HEK293T (cell line): Measurements from ENCODE around the gene SGSM2.

ENCODE experiments used
- CTCF ChIA-PET: fragments of 350-600 bp; formaldehyde crosslinking; extraction: SDS; loops from one replicate; lab custom pipeline; 2021; ENCODE audit warnings: antibody characterized with exemption, inconsistent platforms; lab: Yijun Ruan, JAX
- POLR2A ChIA-PET: fragments of 350-600 bp; formaldehyde crosslinking; extraction: SDS; loops from one replicate; lab custom pipeline; 2020; ENCODE audit warnings: antibody characterized with exemption, inconsistent platforms; lab: Yijun Ruan, JAX
- DNase-seq: peaks from one replicate; pipeline ENCODE4 v3.0.0; 2012; ENCODE audit warnings: mixed read lengths; ENCODE audit errors: extremely low spot score
- ARNT ChIP-seq: fragments of 450-650 bp; IDR thresholded peaks from 2 replicates; pipeline ENCODE4 v1.6.1; 2017; ENCODE audit warnings: mild to moderate bottlenecking
- BHLHE40 ChIP-seq: fragments of 450-650 bp; IDR thresholded peaks from 2 replicates; pipeline ENCODE4 v1.6.1; 2016; ENCODE audit warnings: mild to moderate bottlenecking, moderate library complexity, borderline replicate concordance
- CTBP1 ChIP-seq: fragments of 450-650 bp; IDR thresholded peaks from 2 replicates; pipeline ENCODE4 v1.6.1; 2016; ENCODE audit warnings: borderline replicate concordance
- ELF4 ChIP-seq: fragments of 450-650 bp; IDR thresholded peaks from 2 replicates; pipeline ENCODE4 v1.6.1; 2017; ENCODE audit warnings: antibody characterized with exemption
- FOXA1 ChIP-seq: fragments of 450-650 bp; IDR thresholded peaks from 2 replicates; pipeline ENCODE4 v1.6.1; 2016; ENCODE audit warnings: mild to moderate bottlenecking
- FOXK2 ChIP-seq: fragments of 450-650 bp; IDR thresholded peaks from 2 replicates; pipeline ENCODE4 v1.6.1; 2016; ENCODE audit warnings: mild to moderate bottlenecking
- FOXM1 ChIP-seq: fragments of 450-650 bp; IDR thresholded peaks from 2 replicates; pipeline ENCODE4 v1.6.1; 2017; ENCODE audit warnings: mild to moderate bottlenecking, borderline replicate concordance
- HDGF ChIP-seq: fragments of 450-650 bp; IDR thresholded peaks from 2 replicates; pipeline ENCODE4 v1.6.1; 2017; ENCODE audit warnings: antibody characterized with exemption, borderline replicate concordance
- L3MBTL2 ChIP-seq: fragments of 450-650 bp; conservative IDR thresholded peaks from 2 replicates; pipeline ENCODE4 v1.6.1; 2016; ENCODE audit warnings: mild to moderate bottlenecking
- LEF1 ChIP-seq: fragments of 450-650 bp; IDR thresholded peaks from 2 replicates; pipeline ENCODE4 v1.6.1; 2017; ENCODE audit warnings: mild to moderate bottlenecking, borderline replicate concordance
- NFRKB ChIP-seq: fragments of 450-650 bp; IDR thresholded peaks from 2 replicates; pipeline ENCODE4 v1.6.1; 2016; ENCODE audit warnings: mild to moderate bottlenecking, moderate library complexity
- SP1 ChIP-seq: fragments of 450-650 bp; IDR thresholded peaks from 2 replicates; pipeline ENCODE4 v1.6.1; 2017
- SUZ12 ChIP-seq: fragments of 450-650 bp; IDR thresholded peaks from 2 replicates; pipeline ENCODE4 v1.6.1; 2016; ENCODE audit warnings: mild to moderate bottlenecking
- TARDBP ChIP-seq: fragments of 450-650 bp; IDR thresholded peaks from 2 replicates; pipeline ENCODE4 v1.6.1; 2016
- ZNF384 ChIP-seq: fragments of 450-650 bp; IDR thresholded peaks from 2 replicates; pipeline ENCODE4 v1.6.1; 2016
- TF ChIP-seq, protein P1 (sequence below): fragments of 450-650 bp; IDR thresholded peaks from 2 replicates; pipeline ENCODE4 v1.6.1; 2016

The SGSM2 gene

DNA sequence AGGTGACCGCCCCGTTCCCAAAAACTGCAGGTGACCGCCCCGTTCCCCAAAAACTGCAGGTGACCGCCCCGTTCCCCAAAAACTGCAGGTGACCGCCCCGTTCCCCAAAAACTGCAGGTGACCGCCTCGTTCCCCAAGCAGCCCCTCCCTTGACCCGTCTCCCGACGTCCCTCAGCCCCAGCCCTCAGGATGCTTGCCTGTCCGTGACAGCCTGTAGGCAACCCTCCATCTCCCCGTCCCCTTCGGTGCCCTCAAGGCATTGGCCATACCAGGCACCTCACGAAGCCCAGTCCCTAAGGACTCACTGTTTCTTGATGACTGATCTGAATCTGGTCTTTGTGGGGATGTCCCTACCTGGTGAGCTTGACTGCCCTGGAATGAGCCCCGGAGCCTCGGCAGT is 25.1 kb downstream of the SGSM2 start:
- ChIA-PET CTCF (interaction anchor here (2.3 kb wide), 1 partner anchor 10 kb away, joined by 13 read pairs; no protein-coding TSS in a partner anchor), POLR2A (interaction anchor here (1.0 kb wide), 1 partner anchor 20 kb away, joined by 3 read pairs; no protein-coding TSS in a partner anchor)
- no peak for DNase-seq
- TF ChIP-seq TARDBP, result no peak
- TF ChIP-seq ELF4, result no peak

DNA sequence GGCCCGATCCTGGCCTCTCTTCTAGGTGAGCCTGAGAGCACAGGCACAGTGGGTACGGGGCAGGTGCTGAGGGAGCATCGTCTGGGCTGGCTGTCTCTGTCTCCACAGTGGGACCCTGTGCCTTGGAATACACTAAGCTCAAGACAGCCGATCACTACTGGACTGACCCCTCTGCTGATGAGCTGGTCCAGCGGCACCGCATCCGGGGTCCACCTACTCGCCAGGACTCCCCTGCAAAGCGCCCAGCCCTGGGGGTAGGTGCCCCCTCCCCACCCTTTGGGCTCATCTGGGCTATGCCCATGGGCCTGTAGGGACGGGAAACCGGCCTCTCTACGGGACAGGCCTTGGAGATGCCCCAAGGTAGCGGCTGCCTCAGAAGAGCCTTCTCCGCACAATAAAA is 25.6 kb downstream of the SGSM2 start:
- DNase-seq, result no peak
- CTCF ChIA-PET, result interaction anchor here (1.2 to 2.3 kb wide), 2 partner anchors 9 to 10 kb away, joined by 3 to 13 read pairs; no protein-coding TSS in a partner anchor
- TF ChIP-seq CTBP1, result no peak
- POLR2A ChIA-PET, result interaction anchor here (1.0 kb wide), 1 partner anchor 20 kb away, joined by 3 read pairs; no protein-coding TSS in a partner anchor

DNA sequence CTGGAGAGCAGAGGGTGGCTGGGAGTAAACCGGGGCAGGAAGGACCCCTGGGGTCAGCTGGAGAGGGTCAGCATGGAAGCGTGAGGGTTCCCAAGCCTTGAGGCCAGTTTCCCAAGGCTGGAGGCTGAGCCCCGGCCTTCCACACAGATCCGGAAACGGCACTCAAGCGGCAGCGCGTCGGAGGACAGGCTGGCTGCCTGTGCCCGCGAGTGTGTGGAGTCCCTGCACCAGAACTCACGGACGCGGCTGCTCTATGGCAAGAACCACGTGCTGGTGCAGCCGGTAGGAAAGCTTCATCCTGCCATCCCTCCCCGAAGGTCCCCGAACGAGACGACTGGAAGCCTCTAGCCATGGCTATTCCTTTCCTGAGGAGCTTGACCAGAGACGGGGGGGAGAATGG is 26.0 kb downstream of the SGSM2 start:
- DNase-seq, result no peak
- no peak for TF ChIP-seq LEF1
- TF ChIP-seq FOXA1, result no peak
- TF ChIP-seq CTBP1, result no peak
- TF ChIP-seq ARNT, result no peak
- no peak for TF ChIP-seq NFRKB
- no peak for TF ChIP-seq ELF4
- TF ChIP-seq TARDBP, result no peak
- no peak for TF ChIP-seq ZNF384
- TF ChIP-seq SP1, result no peak
- TF ChIP-seq FOXK2, result no peak
- no peak for TF ChIP-seq SUZ12
- TF ChIP-seq, protein P1, sequence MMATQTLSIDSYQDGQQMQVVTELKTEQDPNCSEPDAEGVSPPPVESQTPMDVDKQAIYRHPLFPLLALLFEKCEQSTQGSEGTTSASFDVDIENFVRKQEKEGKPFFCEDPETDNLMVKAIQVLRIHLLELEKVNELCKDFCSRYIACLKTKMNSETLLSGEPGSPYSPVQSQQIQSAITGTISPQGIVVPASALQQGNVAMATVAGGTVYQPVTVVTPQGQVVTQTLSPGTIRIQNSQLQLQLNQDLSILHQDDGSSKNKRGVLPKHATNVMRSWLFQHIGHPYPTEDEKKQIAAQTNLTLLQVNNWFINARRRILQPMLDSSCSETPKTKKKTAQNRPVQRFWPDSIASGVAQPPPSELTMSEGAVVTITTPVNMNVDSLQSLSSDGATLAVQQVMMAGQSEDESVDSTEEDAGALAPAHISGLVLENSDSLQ, result no peak
- POLR2A ChIA-PET, result interaction anchor here (1.0 kb wide), 1 partner anchor 19 kb away, joined by 3 read pairs; no protein-coding TSS in a partner anchor
- CTCF ChIA-PET, result interaction anchor here (1.2 kb wide), 1 partner anchor 9 kb away, joined by 3 read pairs; no protein-coding TSS in a partner anchor

DNA sequence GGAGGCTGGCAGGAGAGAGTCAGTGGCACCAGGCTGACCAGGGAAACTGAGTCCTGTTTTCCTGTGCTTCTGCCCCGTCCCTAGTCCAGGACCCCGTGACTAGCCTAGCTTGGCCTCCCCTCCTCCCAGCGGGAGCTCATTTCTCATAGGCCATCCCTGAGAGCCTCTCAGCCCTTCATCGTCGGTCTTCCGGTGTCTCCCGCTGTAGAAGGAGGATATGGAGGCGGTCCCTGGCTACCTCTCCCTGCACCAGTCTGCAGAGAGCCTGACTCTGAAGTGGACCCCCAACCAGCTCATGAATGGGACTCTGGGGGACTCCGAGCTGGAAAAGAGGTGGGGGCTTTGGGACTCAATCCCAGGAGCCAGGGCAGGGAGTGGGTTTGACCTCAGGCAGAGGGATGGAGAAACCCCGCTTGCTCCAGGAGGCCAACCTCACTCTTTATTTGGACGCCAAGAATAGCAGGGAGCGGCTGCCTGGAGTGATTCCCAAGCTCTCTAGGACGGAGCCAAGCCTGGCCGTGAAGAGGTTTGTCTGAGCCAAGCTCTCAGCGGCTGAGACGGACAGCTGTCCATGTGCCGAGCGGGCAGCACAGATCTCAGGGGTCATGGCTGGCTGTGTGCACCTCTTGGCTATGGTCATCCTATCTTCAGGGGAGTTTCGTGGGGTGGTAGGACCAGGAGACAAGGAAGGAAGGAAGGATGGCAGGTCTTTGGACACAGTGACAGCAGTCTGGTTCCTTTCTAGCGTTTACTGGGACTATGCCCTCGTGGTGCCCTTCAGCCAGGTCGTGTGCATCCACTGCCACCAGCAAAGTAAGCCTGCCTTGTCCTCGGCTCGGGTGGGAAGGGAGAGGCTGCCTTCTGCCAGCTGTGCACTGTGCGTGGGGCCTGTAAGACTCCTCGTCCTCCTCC is 26.8 kb downstream of the SGSM2 start:
- DNase-seq, result no peak
- CTCF ChIA-PET, result interaction anchor here (1.2 kb wide), 1 partner anchor 10 kb away, joined by 3 read pairs; no protein-coding TSS in a partner anchor
- POLR2A ChIA-PET, result no interaction called here
- no peak for TF ChIP-seq FOXM1
- TF ChIP-seq SUZ12, result no peak
- TF ChIP-seq TARDBP, result no peak
- no peak for TF ChIP-seq LEF1
- TF ChIP-seq L3MBTL2, result no peak
- TF ChIP-seq ZNF384, result no peak
- no peak for TF ChIP-seq FOXK2
- TF ChIP-seq FOXA1, result no peak
- no peak for TF ChIP-seq HDGF
- TF ChIP-seq BHLHE40, result no peak
- TF ChIP-seq NFRKB, result no peak
- no peak for TF ChIP-seq CTBP1
- TF ChIP-seq, protein P1, result no peak
- TF ChIP-seq SP1, result no peak
- TF ChIP-seq ELF4, result no peak

DNA sequence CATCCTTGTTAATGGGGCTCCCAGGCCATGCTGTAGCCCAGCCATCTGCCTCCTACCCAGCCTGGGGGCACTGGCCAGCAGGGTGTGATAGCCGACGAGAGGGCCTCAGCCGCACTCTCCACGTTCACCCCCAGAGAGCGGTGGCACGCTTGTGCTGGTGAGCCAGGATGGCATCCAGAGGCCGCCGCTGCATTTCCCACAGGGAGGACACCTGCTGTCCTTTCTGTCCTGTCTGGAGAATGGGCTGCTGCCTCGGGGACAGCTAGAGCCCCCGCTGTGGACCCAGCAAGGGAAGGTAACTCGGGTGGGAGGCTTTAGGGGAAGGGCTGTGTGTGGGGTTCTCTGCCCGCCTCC is 27.4 kb downstream of the SGSM2 start:
- ChIA-PET POLR2A (no interaction called here), CTCF (no interaction called here)
- DNase-seq, result no peak
- TF ChIP-seq FOXA1 (no peak), FOXM1 (no peak), TARDBP (no peak), HDGF (no peak)
- TF ChIP-seq, protein P1, result no peak

DNA sequence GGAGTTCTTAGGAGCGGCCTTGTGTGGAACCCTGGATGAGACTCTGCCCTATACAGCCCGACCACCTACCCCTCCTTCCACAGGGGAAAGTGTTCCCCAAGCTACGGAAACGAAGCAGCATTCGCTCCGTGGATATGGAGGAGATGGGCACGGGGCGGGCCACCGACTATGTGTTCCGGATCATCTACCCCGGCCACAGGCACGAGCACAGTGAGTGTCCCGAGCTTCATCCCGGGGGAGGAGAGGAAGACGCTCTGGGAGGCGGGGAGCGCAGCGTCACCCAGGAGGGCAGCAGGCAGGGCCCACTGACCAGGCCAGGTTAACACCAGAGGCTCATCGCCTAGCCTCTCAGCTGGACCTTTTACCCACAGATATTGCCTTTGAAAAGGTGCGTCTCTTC is 27.8 kb downstream of the SGSM2 start:
- ChIA-PET CTCF (no interaction called here), POLR2A (no interaction called here)
- no peak for DNase-seq
- TF ChIP-seq FOXA1 (no peak), LEF1 (no peak), FOXM1 (no peak), FOXK2 (no peak), HDGF (no peak), ARNT (no peak), L3MBTL2 (no peak), SUZ12 (no peak), ZNF384 (no peak), CTBP1 (no peak), ELF4 (no peak)
- TF ChIP-seq, protein P1, result no peak
